Osteoblast (primary cell): ENCODE measurements around the gene RNF41. TPM values are rescaled to one million over a fixed set of nuclear protein-coding genes. Genes with fewer than 3 reads are reported as not detected.

ENCODE experiments used
- DNase-seq: peaks from one replicate; pipeline ENCODE4 v3.0.0; 2011; ENCODE audit warnings: low spot score, mixed read lengths; ENCODE audit not compliant: insufficient read length; ENCODE audit errors: missing footprints
- H2AFZ ChIP-seq: 2 replicates; pipeline ENCODE4 v1.6.0; 2011; ENCODE audit warnings: mild to moderate bottlenecking, low read length
- H3K27ac ChIP-seq: 2 replicates; pipeline ENCODE4 v1.5.1; 2011; ENCODE audit warnings: mild to moderate bottlenecking, low read depth, low read length, moderate library complexity
- H3K27me3 ChIP-seq: 2 replicates; pipeline ENCODE4 v1.6.0; 2012; ENCODE audit warnings: mild to moderate bottlenecking, control low read depth, inconsistent platforms, low read length, moderate library complexity; ENCODE audit not compliant: insufficient read depth
- H3K36me3 ChIP-seq: 2 replicates; pipeline ENCODE4 v1.5.1; 2011; ENCODE audit warnings: mild to moderate bottlenecking, low read length, control low read depth, moderate library complexity; ENCODE audit not compliant: insufficient read depth
- H3K4me1 ChIP-seq: 2 replicates; pipeline ENCODE4 v1.5.1; 2011; ENCODE audit warnings: mild to moderate bottlenecking, low read length, control low read depth, moderate library complexity; ENCODE audit not compliant: insufficient read depth
- H3K4me2 ChIP-seq: 2 replicates; pipeline ENCODE4 v1.6.0; 2011; ENCODE audit warnings: mild to moderate bottlenecking, low read length; ENCODE audit not compliant: insufficient read depth
- H3K4me3 ChIP-seq: fragments of 200-600 bp; sonication (generic); 3 replicates; pipeline ENCODE4 v1.5.1; 2012; ENCODE audit warnings: mild to moderate bottlenecking, low read length, inconsistent platforms; ENCODE audit not compliant: insufficient read depth
- H3K79me2 ChIP-seq: 2 replicates; pipeline ENCODE4 v1.6.0; 2012; ENCODE audit warnings: mild to moderate bottlenecking, low read length, control low read depth, inconsistent platforms; ENCODE audit not compliant: insufficient read depth
- H3K9me3 ChIP-seq: 2 replicates; pipeline ENCODE4 v1.5.1; 2011; ENCODE audit warnings: low read depth, low read length, control low read depth
- H4K20me1 ChIP-seq: 2 replicates; pipeline ENCODE4 v1.6.0; 2012; ENCODE audit warnings: mild to moderate bottlenecking, low read length, control low read depth; ENCODE audit not compliant: insufficient read depth
- total RNA-seq: library from RNA; depleted of rRNA; stranded (reverse); fragments of >200 nt; gene quantifications from 2 replicates; pipeline ENCODE4 v1.2.3, GENCODE V29; 2012
- TF ChIP-seq, protein P1 (sequence below): IDR thresholded peaks from 2 replicates; pipeline ENCODE4 v1.5.1; 2011; ENCODE audit warnings: mild to moderate bottlenecking, low read depth, low read length, moderate library complexity; ENCODE audit errors: extremely low read depth

The RNF41 gene
- total RNA-seq, 1 donor = 159 TPM

DNA sequence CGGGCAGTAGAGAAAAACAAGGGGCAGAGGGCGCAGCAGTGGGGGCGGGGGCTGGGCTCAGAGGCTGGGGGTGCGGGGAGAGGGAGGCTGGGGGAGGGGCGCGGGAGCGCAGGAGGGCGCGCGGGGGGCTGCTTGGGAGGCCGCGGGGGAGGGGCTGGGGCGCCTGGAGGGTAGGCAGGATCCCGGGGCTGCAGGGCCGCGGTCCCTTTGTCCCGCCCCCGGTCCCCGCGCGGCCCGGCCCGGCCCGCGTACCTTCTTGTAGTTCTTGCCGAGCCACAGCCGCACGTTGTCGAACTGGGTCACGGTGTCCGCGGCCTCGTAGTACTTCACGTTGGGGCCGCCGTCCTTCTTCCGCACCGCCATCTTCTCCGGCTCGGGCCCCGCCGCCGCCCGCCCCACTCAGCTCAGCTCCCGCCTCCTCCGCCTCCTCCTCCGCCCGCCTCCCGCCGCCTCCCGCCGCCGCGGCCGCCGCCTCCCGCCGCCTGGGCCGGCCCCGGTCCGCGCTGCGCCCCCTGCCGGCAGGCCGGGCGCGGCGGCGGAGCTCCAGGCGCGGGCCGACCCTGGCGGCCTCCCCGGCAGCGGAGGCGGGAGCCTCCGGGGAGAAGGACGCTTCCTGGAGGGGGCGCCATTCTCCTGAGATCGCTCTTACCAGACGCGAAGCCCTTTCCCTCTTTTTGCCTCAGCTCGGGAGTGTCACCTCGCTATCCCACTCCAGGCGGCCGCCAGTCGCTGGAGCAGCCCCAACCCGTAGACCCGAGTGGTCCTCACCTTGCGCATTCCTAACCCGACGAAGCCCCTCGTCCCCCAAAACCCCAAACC lies 32.4 kb downstream of the RNF41 start, which contains the start of gene SMARCC2:
Gene SMARCC2, minus strand, starts transcription at position 385 of the 819 bp plus-strand sequence. Its CDS starts 22 bp downstream, at position 363.
- Histone ChIP-seq H3K4me3 (peak within 1 kb of the TSS; percentile 94), H3K4me2 (peak within 1 kb of the TSS; percentile 98), H3K27me3 (no peaks in the 10 kb centered on the region), H3K27ac (peak within 1 kb of the TSS; percentile 70), H3K36me3 (peaks cover 14% of the 10 kb centered on the region), H3K79me2 (peaks cover 39% of the 10 kb centered on the region), H2AFZ (peak within 1 kb of the TSS; percentile 99), H3K9me3 (no peaks in the 10 kb centered on the region), H3K4me1 (peaks cover 23% of the 10 kb centered on the region), H4K20me1 (peaks cover 13% of the 10 kb centered on the region)
- TF ChIP-seq, protein P1, sequence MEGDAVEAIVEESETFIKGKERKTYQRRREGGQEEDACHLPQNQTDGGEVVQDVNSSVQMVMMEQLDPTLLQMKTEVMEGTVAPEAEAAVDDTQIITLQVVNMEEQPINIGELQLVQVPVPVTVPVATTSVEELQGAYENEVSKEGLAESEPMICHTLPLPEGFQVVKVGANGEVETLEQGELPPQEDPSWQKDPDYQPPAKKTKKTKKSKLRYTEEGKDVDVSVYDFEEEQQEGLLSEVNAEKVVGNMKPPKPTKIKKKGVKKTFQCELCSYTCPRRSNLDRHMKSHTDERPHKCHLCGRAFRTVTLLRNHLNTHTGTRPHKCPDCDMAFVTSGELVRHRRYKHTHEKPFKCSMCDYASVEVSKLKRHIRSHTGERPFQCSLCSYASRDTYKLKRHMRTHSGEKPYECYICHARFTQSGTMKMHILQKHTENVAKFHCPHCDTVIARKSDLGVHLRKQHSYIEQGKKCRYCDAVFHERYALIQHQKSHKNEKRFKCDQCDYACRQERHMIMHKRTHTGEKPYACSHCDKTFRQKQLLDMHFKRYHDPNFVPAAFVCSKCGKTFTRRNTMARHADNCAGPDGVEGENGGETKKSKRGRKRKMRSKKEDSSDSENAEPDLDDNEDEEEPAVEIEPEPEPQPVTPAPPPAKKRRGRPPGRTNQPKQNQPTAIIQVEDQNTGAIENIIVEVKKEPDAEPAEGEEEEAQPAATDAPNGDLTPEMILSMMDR = peak; percentile 55
- DNase-seq = peak; percentile 98

- Histone ChIP-seq H3K36me3 (peaks cover 19% of the 10 kb centered on the region), H3K4me3 (peak overlapping the region; percentile 94), H3K9me3 (no peaks in the 10 kb centered on the region), H3K27ac (peak overlapping the region; percentile 52), H3K4me2 (peak overlapping the region; percentile 98), H4K20me1 (peaks cover 13% of the 10 kb centered on the region), H2AFZ (peak overlapping the region; percentile 50), H3K27me3 (no peaks in the 10 kb centered on the region), H3K79me2 (peaks cover 41% of the 10 kb centered on the region), H3K4me1 (peaks cover 23% of the 10 kb centered on the region)
- TF ChIP-seq, protein P1 = no peak
- DNase-seq = peak; percentile 72
These were observed 33.0 kb downstream of the RNF41 start for GRCh38 chr12:56188778-56189098.

- peaks cover 23% of the 10 kb centered on the region for H3K4me1 ChIP-seq
- peak overlapping the region; percentile 52 for H3K27ac ChIP-seq
- TF ChIP-seq, protein P1 = no peak
- peaks cover 13% of the 10 kb centered on the region for H4K20me1 ChIP-seq
- no peaks in the 10 kb centered on the region for H3K27me3 ChIP-seq
- DNase-seq = peak; percentile 82
- H3K36me3 ChIP-seq = peaks cover 24% of the 10 kb centered on the region
- peak overlapping the region; percentile 94 for H3K4me3 ChIP-seq
- H3K4me2 ChIP-seq = peak overlapping the region; percentile 98
- H3K9me3 ChIP-seq = no peaks in the 10 kb centered on the region
- H2AFZ ChIP-seq = peak overlapping the region; percentile 50
- peaks cover 41% of the 10 kb centered on the region for H3K79me2 ChIP-seq
These were observed 33.5 kb downstream of the RNF41 start for GRCh38 chr12:56188131-56188777.

DNA sequence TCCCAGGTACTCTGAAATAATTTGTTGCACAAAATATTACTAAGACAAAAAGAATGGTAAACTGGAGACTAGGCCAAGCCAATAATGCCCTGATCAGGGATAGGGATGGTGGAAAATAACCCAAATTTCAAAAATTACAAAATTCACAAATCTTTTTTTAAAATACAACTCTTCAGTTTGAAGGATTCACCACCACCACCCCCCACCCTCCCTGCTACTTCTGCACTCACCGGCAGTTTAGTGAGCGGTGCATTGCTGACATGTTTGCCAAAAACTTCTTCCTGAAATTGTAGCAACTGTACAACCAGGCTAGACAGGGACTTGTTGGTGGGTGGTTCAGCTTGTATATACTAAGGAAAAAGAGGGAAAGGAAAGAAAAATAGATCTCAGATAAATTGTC lies 34.8 kb downstream of the RNF41 start:
- Histone ChIP-seq H3K4me1 (peaks cover 23% of the 10 kb centered on the region), H3K4me3 (no peak overlapping the region), H4K20me1 (peaks cover 13% of the 10 kb centered on the region), H3K27ac (no peak overlapping the region), H3K79me2 (peaks cover 41% of the 10 kb centered on the region), H3K27me3 (no peaks in the 10 kb centered on the region), H3K4me2 (no peak overlapping the region), H3K9me3 (no peaks in the 10 kb centered on the region), H3K36me3 (peaks cover 32% of the 10 kb centered on the region), H2AFZ (no peak overlapping the region)
- TF ChIP-seq, protein P1 = no peak
- peak; percentile 52 for DNase-seq
